Spinal cord (tissue), 10 donors: Measurements from ENCODE around the gene C1S. TPM values are rescaled to one million over a fixed set of nuclear protein-coding genes. Genes with fewer than 3 reads are reported as not detected.
"Not testable (repeated sequence)": the region's sequence is repeated elsewhere in the genome, so short reads cannot be mapped to it uniquely, and the experiment has no call there.

Experiments used
- DNase-seq, 6 donors: peaks; one replicate each; pipeline versions ENCODE4 v3.0.0 to v3.0.0-alpha.2; 2013 to 2015; ENCODE audit warnings: low spot score in 6 of 6, low read depth in 4 of 6
- H3K27ac ChIP-seq: one replicate; pipeline ENCODE4 v1.5.1; 2013; ENCODE audit warnings: low read depth, low read length, control low read depth
- H3K27me3 ChIP-seq: one replicate; pipeline ENCODE4 v1.6.1; 2013; ENCODE audit warnings: low read length; ENCODE audit not compliant: control insufficient read depth, insufficient read depth
- H3K36me3 ChIP-seq: one replicate; pipeline ENCODE4 v1.6.1; 2013; ENCODE audit warnings: low read length; ENCODE audit not compliant: control insufficient read depth, insufficient read depth
- H3K4me1 ChIP-seq: one replicate; pipeline ENCODE4 v1.6.1; 2013; ENCODE audit warnings: low read length; ENCODE audit not compliant: control insufficient read depth, insufficient read depth
- H3K4me3 ChIP-seq: one replicate; pipeline ENCODE4 v1.5.1; 2013; ENCODE audit warnings: low read depth, low read length, control low read depth
- H3K9me3 ChIP-seq: one replicate; pipeline ENCODE4 v1.6.1; 2013; ENCODE audit warnings: low read length; ENCODE audit not compliant: control insufficient read depth, insufficient read depth
- WGBS: methylation state at CpG from one replicate; pipeline ENCODE4 v1.1.5; 2013; ENCODE audit warnings: missing lambda C conversion rate; ENCODE audit not compliant: insufficient coverage; 5-methylcytosine and 5-hydroxymethylcytosine counted together
- polyA plus RNA-seq, 2 donors: library from polyadenylated mRNA; unstranded; fragments of 120-200 nt; gene quantifications; one replicate each; pipeline ENCODE4 v1.2.1, GENCODE V29; 2013; ENCODE audit not compliant: insufficient read length in 2 of 2
- total RNA-seq, 2 donors: library from RNA; depleted of rRNA in 1 of 2; stranded (reverse); fragments of 120-200 nt in 1 of 2; fragments of >200 nt in 1 of 2; gene quantifications; one replicate each; pipeline versions ENCODE4 v1.2.3 to v1.2.4, GENCODE V29; 2013 to 2014
- donor health status: healthy.

The C1S gene
- total and polyA plus RNA-seq, 4 donors = 19.1 to 122 (median 59.5) TPM

GRCh38 chr12:7019043-7019569 is 41.4 kb upstream of the C1S start:
- WGBS = 0% methylated on average over 1 of the region's 6 CpGs
- Histone ChIP-seq H3K4me1 (peaks cover 9% of the 10 kb centered on the region), H3K36me3 (no peaks in the 10 kb centered on the region), H3K4me3 (peak overlapping the region; percentile 91), H3K9me3 (no peaks in the 10 kb centered on the region), H3K27me3 (no peaks in the 10 kb centered on the region), H3K27ac (peak overlapping the region; percentile 67)
- peak in 2 of 6 donors; percentile 16 to 30 for DNase-seq

- no peak for DNase-seq
- WGBS = 100% methylated on average over 1 of the region's 5 CpGs
- Histone ChIP-seq H3K4me3 (no peak overlapping the region), H3K36me3 (no peaks in the 10 kb centered on the region), H3K27ac (no peak overlapping the region), H3K4me1 (peaks cover 9% of the 10 kb centered on the region), H3K9me3 (no peaks in the 10 kb centered on the region), H3K27me3 (no peaks in the 10 kb centered on the region)
Measured at GRCh38 chr12:7021956-7022355, 38.6 kb upstream of the C1S start.

- Histone ChIP-seq H3K36me3 (no peaks in the 10 kb centered on the region), H3K4me3 (no peak overlapping the region), H3K4me1 (peaks cover 4% of the 10 kb centered on the region), H3K27me3 (no peaks in the 10 kb centered on the region), H3K9me3 (no peaks in the 10 kb centered on the region), H3K27ac (no peak overlapping the region)
- no CpG with 5 or more reads among the region's 3 CpGs for WGBS
- no peak for DNase-seq
Measured at GRCh38 chr12:7023114-7023513, 37.4 kb upstream of the C1S start.

- no peak overlapping the region for H3K4me3 ChIP-seq
- no peaks in the 10 kb centered on the region for H3K27me3 ChIP-seq
- H3K36me3 ChIP-seq = no peaks in the 10 kb centered on the region
- H3K4me1 ChIP-seq = no peaks in the 10 kb centered on the region
- no peaks in the 10 kb centered on the region for H3K9me3 ChIP-seq
- no peak for DNase-seq
- WGBS = no CpG with 5 or more reads among the region's 1 CpG
- H3K27ac ChIP-seq = no peak overlapping the region
Measured at GRCh38 chr12:7026854-7027253, 33.7 kb upstream of the C1S start.

- H3K9me3 ChIP-seq = no peaks in the 10 kb centered on the region
- no peak for DNase-seq
- no peaks in the 10 kb centered on the region for H3K27me3 ChIP-seq
- WGBS = 86% methylated on average over 6 of the region's 6 CpGs
- H3K4me1 ChIP-seq = no peaks in the 10 kb centered on the region
- H3K36me3 ChIP-seq = no peaks in the 10 kb centered on the region
- no peak overlapping the region for H3K27ac ChIP-seq
- H3K4me3 ChIP-seq = no peak overlapping the region
Measured at GRCh38 chr12:7031306-7031705, 29.2 kb upstream of the C1S start.

GRCh38 chr12:7032990-7033389 is 27.5 kb upstream of the C1S start:
- Histone ChIP-seq H3K27ac (no peak overlapping the region), H3K36me3 (no peaks in the 10 kb centered on the region), H3K4me3 (no peak overlapping the region), H3K9me3 (no peaks in the 10 kb centered on the region), H3K27me3 (no peaks in the 10 kb centered on the region), H3K4me1 (no peaks in the 10 kb centered on the region)
- no peak for DNase-seq
- WGBS = 75% methylated on average over 2 of the region's 2 CpGs

GRCh38 chr12:7034464-7034863 is 26.1 kb upstream of the C1S start:
- WGBS = no CpG with 5 or more reads among the region's 1 CpG
- Histone ChIP-seq H3K4me1 (no peaks in the 10 kb centered on the region), H3K27me3 (no peaks in the 10 kb centered on the region), H3K9me3 (no peaks in the 10 kb centered on the region), H3K4me3 (no peak overlapping the region), H3K27ac (no peak overlapping the region), H3K36me3 (no peaks in the 10 kb centered on the region)
- no peak for DNase-seq

GRCh38 chr12:7035463-7035862 is 25.1 kb upstream of the C1S start:
- H3K4me3 ChIP-seq = no peak overlapping the region
- no CpG with 5 or more reads among the region's 2 CpGs for WGBS
- H3K9me3 ChIP-seq = no peaks in the 10 kb centered on the region
- no peaks in the 10 kb centered on the region for H3K4me1 ChIP-seq
- no peak for DNase-seq
- H3K36me3 ChIP-seq = no peaks in the 10 kb centered on the region
- H3K27ac ChIP-seq = no peak overlapping the region
- H3K27me3 ChIP-seq = no peaks in the 10 kb centered on the region

GRCh38 chr12:7037411-7037810 is 23.1 kb upstream of the C1S start:
- H3K9me3 ChIP-seq, H3K27ac ChIP-seq, H3K36me3 ChIP-seq, H3K27me3 ChIP-seq, DNase-seq, H3K4me1 ChIP-seq, H3K4me3 ChIP-seq: not testable (repeated sequence)
- WGBS = 96% methylated on average over 17 of the region's 32 CpGs

- H3K9me3 ChIP-seq = no peaks in the 10 kb centered on the region
- no peak for DNase-seq
- 97% methylated on average over 19 of the region's 22 CpGs for WGBS
- H3K36me3 ChIP-seq = no peaks in the 10 kb centered on the region
- no peaks in the 10 kb centered on the region for H3K27me3 ChIP-seq
- H3K4me3 ChIP-seq = no peak overlapping the region
- no peaks in the 10 kb centered on the region for H3K4me1 ChIP-seq
- H3K27ac ChIP-seq = no peak overlapping the region
Measured at GRCh38 chr12:7038591-7038990, 21.9 kb upstream of the C1S start.
